GM23338 (cell line): Measurements from ENCODE around the gene IL13.

Experiments
- CREB1 ChIP-seq: fragments of 250-450 bp; sonication (Bioruptor Pico); IDR thresholded peaks from 2 replicates; pipeline ENCODE4 v1.5.0; 2020; ENCODE audit warnings: low read depth, mild to moderate bottlenecking, moderate library complexity
- CTCF ChIP-seq, 2 experiments: fragments of 200-600 bp in 1 of 2; sonication (generic) in 1 of 2; conservative IDR thresholded peaks; 2 replicates each; pipeline versions ENCODE4 v1.5.1 to v1.6.1; 2016 to 2017; ENCODE audit warnings: antibody characterized with exemption in 2 of 2, low read depth in 2 of 2, mild to moderate bottlenecking in 2 of 2, moderate library complexity in 1 of 2
- EZH2 ChIP-seq: fragments of 200-600 bp; sonication (generic); IDR thresholded peaks from one replicate; pipeline ENCODE4 v1.8.0; 2017; ENCODE audit warnings: antibody characterized with exemption, mild to moderate bottlenecking, low read depth; ENCODE audit not compliant: unreplicated experiment
- EZH2phosphoT487 ChIP-seq: fragments of 200-600 bp; sonication (generic); IDR thresholded peaks from one replicate; pipeline ENCODE4 v1.8.1; 2018; ENCODE audit warnings: antibody characterized with exemption; ENCODE audit not compliant: unreplicated experiment
- JUNB ChIP-seq: IDR thresholded peaks from one replicate; pipeline ENCODE4 v1.6.1; 2016; ENCODE audit warnings: antibody characterized with exemption; ENCODE audit not compliant: unreplicated experiment
- POLR2AphosphoS5 ChIP-seq: IDR thresholded peaks from 2 replicates; pipeline ENCODE4 v1.6.1; 2016; ENCODE audit warnings: antibody characterized with exemption, low read depth
- REST ChIP-seq: IDR thresholded peaks from one replicate; pipeline ENCODE4 v1.6.1; 2018; ENCODE audit warnings: antibody characterized with exemption; ENCODE audit not compliant: unreplicated experiment
- ZNF331 ChIP-seq: fragments of 250-450 bp; sonication (Bioruptor Pico); IDR thresholded peaks from 2 replicates; pipeline ENCODE4 v1.5.0; 2020; ENCODE audit warnings: low read depth, mild to moderate bottlenecking, moderate library complexity
- ZNF462 ChIP-seq: fragments of 250-450 bp; sonication (Bioruptor Pico); IDR thresholded peaks from 2 replicates; pipeline ENCODE4 v1.5.0; 2020; ENCODE audit warnings: mild to moderate bottlenecking, moderate library complexity

- no peak for TF ChIP-seq EZH2phosphoT487
- no peak for TF ChIP-seq EZH2
- no peak for TF ChIP-seq CTCF (conservative IDR thresholded peaks at IDR 0.05; ENCODE audit: low read depth in 2 of 2)
- TF ChIP-seq REST: no peak
- TF ChIP-seq POLR2AphosphoS5: no peak
- no peak for TF ChIP-seq CREB1 (CRISPR knock-in tag)
- no peak for TF ChIP-seq ZNF331
- TF ChIP-seq JUNB: no peak
- TF ChIP-seq ZNF462 (CRISPR knock-in tag): no peak
Measured at GRCh38 chr5:132667761-132668705, 10.1 kb downstream of the IL13 start.
